ENCODE data around the gene HIVEP2. TPM values are rescaled to one million over a fixed set of nuclear protein-coding genes. Genes with fewer than 3 reads are reported as not detected.

The HIVEP2 gene
- total RNA-seq, 1 donor from 2014 or later: 26.6 TPM

- DNase-seq (ENCODE audit: low read depth): peak; percentile 29
Observed at GRCh38 chr6:142786476-142786875, 158.5 kb downstream of the HIVEP2 start.

- DNase-seq (ENCODE audit: low read depth): no peak
Observed at GRCh38 chr6:142784344-142784743, 160.6 kb downstream of the HIVEP2 start.

- no peak for DNase-seq (ENCODE audit: low read depth)
Observed at GRCh38 chr6:142783499-142783898, 161.5 kb downstream of the HIVEP2 start.

GRCh38 chr6:142781129-142781528 lies 163.8 kb downstream of the HIVEP2 start:
- no peak for DNase-seq (ENCODE audit: low read depth)

- no peak for DNase-seq (ENCODE audit: low read depth)
Observed at GRCh38 chr6:142773859-142774648, 170.9 kb downstream of the HIVEP2 start.

- no peak for DNase-seq (ENCODE audit: low read depth)
Observed at GRCh38 chr6:142773324-142773723, 171.7 kb downstream of the HIVEP2 start.

GRCh38 chr6:142771162-142771561 lies 173.8 kb downstream of the HIVEP2 start:
- no peak for DNase-seq (ENCODE audit: low read depth)

- DNase-seq (ENCODE audit: low read depth): no peak
Observed at GRCh38 chr6:142765306-142765705, 179.7 kb downstream of the HIVEP2 start.

GRCh38 chr6:142764311-142764710 lies 180.7 kb downstream of the HIVEP2 start:
- peak; percentile 14 for DNase-seq (ENCODE audit: low read depth)

- DNase-seq (ENCODE audit: low read depth): peak; percentile 87
Observed at GRCh38 chr6:142763205-142763604, 181.8 kb downstream of the HIVEP2 start.

GRCh38 chr6:142761756-142762155 lies 183.2 kb downstream of the HIVEP2 start:
- DNase-seq (ENCODE audit: low read depth): no peak

GRCh38 chr6:142760152-142760551 lies 184.8 kb downstream of the HIVEP2 start:
- DNase-seq (ENCODE audit: low read depth): no peak

GRCh38 chr6:142758629-142759025 lies 186.3 kb downstream of the HIVEP2 start:
- no peak for DNase-seq (ENCODE audit: low read depth)

- DNase-seq (ENCODE audit: low read depth): no peak
Observed at GRCh38 chr6:142757852-142758628, 186.9 kb downstream of the HIVEP2 start.

- peak; percentile 85 for DNase-seq (ENCODE audit: low read depth)
Observed at GRCh38 chr6:142756215-142756630, 188.8 kb downstream of the HIVEP2 start.

- DNase-seq (ENCODE audit: low read depth): no peak
Observed at GRCh38 chr6:142753196-142753595, 191.8 kb downstream of the HIVEP2 start.

GRCh38 chr6:142752348-142752747 lies 192.6 kb downstream of the HIVEP2 start:
- no peak for DNase-seq (ENCODE audit: low read depth)

- no peak for DNase-seq (ENCODE audit: low read depth)
Observed at GRCh38 chr6:142751452-142751851, 193.5 kb downstream of the HIVEP2 start.

GRCh38 chr6:142750998-142751397 lies 194.0 kb downstream of the HIVEP2 start:
- no peak for DNase-seq (ENCODE audit: low read depth)

- no peak for DNase-seq (ENCODE audit: low read depth)
Observed at GRCh38 chr6:142749556-142749955, 195.4 kb downstream of the HIVEP2 start.

GRCh38 chr6:142746524-142746923 lies 198.5 kb downstream of the HIVEP2 start:
- no peak for DNase-seq (ENCODE audit: low read depth)

GRCh38 chr6:142744836-142745235 lies 200.1 kb downstream of the HIVEP2 start:
- peak; percentile 22 for DNase-seq (ENCODE audit: low read depth)

- no peak for DNase-seq (ENCODE audit: low read depth)
Observed at GRCh38 chr6:142740449-142740848, 204.5 kb downstream of the HIVEP2 start.

Data from renal cortical epithelial cell (primary cell).